Endothelial cell of umbilical vein (primary cell): ENCODE measurements around the gene TPT1. TPM values are rescaled to one million over a fixed set of nuclear protein-coding genes. Genes with fewer than 3 reads are reported as not detected.

Experiments
- BruUV-seq: library from RNA; stranded (reverse); fragments of 400-500 nt; replicated peaks from 2 replicates; lab custom pipeline; 2021; lab: Mats Ljungman, UMichigan
- CTCF ChIA-PET: fragments of 300-600, 350-600 bp; sonication (Branson Sonifier 250); formaldehyde crosslinking; loops from one replicate; lab custom pipeline; 2021; ENCODE audit warnings: antibody characterized with exemption, inconsistent platforms; lab: Charles Lee
- POLR2A ChIA-PET: fragments of 300-600, 350-600 bp; sonication (Branson Sonifier 250); formaldehyde crosslinking; loops from one replicate; lab custom pipeline; 2021; ENCODE audit warnings: antibody characterized with exemption, inconsistent platforms; lab: Charles Lee
- DNase-seq: peaks from one replicate; pipeline ENCODE4 v3.0.0-alpha.2; 2011; ENCODE audit warnings: low read depth, low spot score
- FAIRE-seq: peaks from 2 replicates; lab custom pipeline; 2011; peaks lifted over from hg19 to GRCh38; lab: Jason Lieb, UNC
- H2AFZ ChIP-seq: 2 replicates; pipeline ENCODE4 v1.6.0; 2012; ENCODE audit warnings: low read depth, low read length, control low read depth, inconsistent platforms
- H3K27ac ChIP-seq: 2 replicates; pipeline ENCODE4 v1.5.1; 2011; ENCODE audit warnings: low read depth, mild to moderate bottlenecking, control low read depth, low read length, moderate library complexity; ENCODE audit not compliant: insufficient read depth
- H3K27me3 ChIP-seq, 2 experiments: 2 replicates each; pipeline versions ENCODE4 v1.6.0 to v1.6.1; 2011; ENCODE audit warnings: low read length in 2 of 2, mixed read lengths in 1 of 2; ENCODE audit not compliant: control insufficient read depth in 2 of 2, insufficient read depth in 2 of 2
- H3K36me3 ChIP-seq, 2 experiments: 2 replicates in 1 of 2; 3 replicates in 1 of 2; pipeline ENCODE4 v1.5.1; 2011; ENCODE audit warnings: low read length in 2 of 2, mild to moderate bottlenecking in 1 of 2, moderate library complexity in 1 of 2; ENCODE audit not compliant: control insufficient read depth in 2 of 2, insufficient read depth in 2 of 2; ENCODE audit errors: extremely low read depth in 1 of 2
- H3K4me1 ChIP-seq: 3 replicates; pipeline ENCODE4 v1.5.1; 2011; ENCODE audit warnings: mild to moderate bottlenecking, low read length; ENCODE audit not compliant: control insufficient read depth, insufficient read depth; ENCODE audit errors: extremely low read depth
- H3K4me2 ChIP-seq: 2 replicates; pipeline ENCODE4 v1.6.1; 2011; ENCODE audit warnings: low read length, control low read depth, mixed read lengths; ENCODE audit not compliant: insufficient read depth
- H3K4me3 ChIP-seq, 3 experiments: fragments of 200-600 bp in 1 of 3; sonication (generic), shearing (Covaris generic) in 1 of 3; replicated peaks in 1 of 3; 2 replicates each; pipeline ENCODE4 v1.5.1; 2011 to 2016; ENCODE audit warnings: control low read depth in 3 of 3, low read length in 3 of 3, mild to moderate bottlenecking in 2 of 3, inconsistent platforms in 1 of 3, low read depth in 1 of 3, moderate library complexity in 1 of 3; ENCODE audit not compliant: insufficient read depth in 1 of 3
- H3K79me2 ChIP-seq: 2 replicates; pipeline ENCODE4 v1.6.0; 2012; ENCODE audit warnings: low read length, inconsistent platforms; ENCODE audit not compliant: control insufficient read depth, insufficient read depth
- H3K9ac ChIP-seq: replicated peaks from 2 replicates; pipeline ENCODE3; 2011; ENCODE audit warnings: low read length, control low read depth; ENCODE audit not compliant: insufficient read depth; ENCODE audit errors: extremely low read depth
- H3K9me1 ChIP-seq: replicated peaks from 3 replicates; pipeline ENCODE4 v1.6.0; 2011; ENCODE audit warnings: mild to moderate bottlenecking, low read length; ENCODE audit not compliant: control insufficient read depth, insufficient read depth; ENCODE audit errors: extremely low read depth
- H3K9me3 ChIP-seq: replicated peaks from 2 replicates; pipeline ENCODE4 v1.5.1; 2012; ENCODE audit warnings: low read length, inconsistent platforms; ENCODE audit not compliant: control insufficient read depth, insufficient read depth
- H4K20me1 ChIP-seq: replicated peaks from 2 replicates; pipeline ENCODE3; 2011; ENCODE audit warnings: mild to moderate bottlenecking, low read length; ENCODE audit not compliant: control insufficient read depth, insufficient read depth; ENCODE audit errors: extremely low read depth
- GATA2 ChIP-seq: IDR thresholded peaks from 2 replicates; pipeline ENCODE4 v1.7.0; 2011; ENCODE audit warnings: low read depth, mild to moderate bottlenecking, moderate library complexity, mixed read lengths, low read length; ENCODE audit not compliant: insufficient read length, insufficient read depth
- POLR2A ChIP-seq: IDR thresholded peaks from 2 replicates; pipeline ENCODE4 v1.6.1; 2012; ENCODE audit warnings: low read depth, mild to moderate bottlenecking, control low read depth, low read length
- POLR2AphosphoS5 ChIP-seq: IDR thresholded peaks from 2 replicates; pipeline ENCODE4 v1.6.1; 2012; ENCODE audit warnings: low read depth, mild to moderate bottlenecking, control low read depth, low read length, moderate library complexity; ENCODE audit not compliant: insufficient read depth
- dilution Hi-C: fragments of 300-500 bp; cut with MboI; formaldehyde crosslinking; loops from one replicate; pipeline ENCODE4 v1.15.0; 2019; ENCODE audit warnings: low sequenced_read_pairs; ENCODE audit not compliant: extremely low pct_ligation_motif_present
- intact Hi-C: fragments of 100-400 bp; cut with micrococcal nuclease; formaldehyde crosslinking; loops from one replicate; pipeline ENCODE4 v1.10.0; 2022
- polyA plus RNA-seq, 4 experiments: library from polyadenylated mRNA; depleted of rRNA in 3 of 4; stranded (reverse) in 3 of 4; unstranded in 1 of 4; fragments of >200 nt; gene quantifications; 2 replicates each; pipeline versions ENCODE4 v1.2.1 to v1.2.3, GENCODE V29; 2011 to 2012; ENCODE audit warnings: missing spikeins in 1 of 4
- total RNA-seq: library from RNA; stranded (reverse); gene quantifications from 2 replicates; pipeline ENCODE4 v1.2.3, GENCODE V29; 2021
- TF ChIP-seq, protein P1 (sequence below), 2 donors: IDR thresholded peaks; 1 replicate in 1 of 2; 2 replicates in 1 of 2; pipeline ENCODE4 v1.5.1; 2011; ENCODE audit warnings: low read length in 2 of 2, mild to moderate bottlenecking in 2 of 2, moderate library complexity in 2 of 2, control low read depth in 1 of 2, inconsistent platforms in 1 of 2, low read depth in 1 of 2; ENCODE audit not compliant: insufficient read depth in 1 of 2; ENCODE audit errors: extremely low read depth in 1 of 2

Gene TPT1
- total and polyA plus RNA-seq, 2 donors (not counting 3 experiments of a cell fraction or from before 2014, with no cell fraction given) = 2,993 to 4,330 TPM

DNA sequence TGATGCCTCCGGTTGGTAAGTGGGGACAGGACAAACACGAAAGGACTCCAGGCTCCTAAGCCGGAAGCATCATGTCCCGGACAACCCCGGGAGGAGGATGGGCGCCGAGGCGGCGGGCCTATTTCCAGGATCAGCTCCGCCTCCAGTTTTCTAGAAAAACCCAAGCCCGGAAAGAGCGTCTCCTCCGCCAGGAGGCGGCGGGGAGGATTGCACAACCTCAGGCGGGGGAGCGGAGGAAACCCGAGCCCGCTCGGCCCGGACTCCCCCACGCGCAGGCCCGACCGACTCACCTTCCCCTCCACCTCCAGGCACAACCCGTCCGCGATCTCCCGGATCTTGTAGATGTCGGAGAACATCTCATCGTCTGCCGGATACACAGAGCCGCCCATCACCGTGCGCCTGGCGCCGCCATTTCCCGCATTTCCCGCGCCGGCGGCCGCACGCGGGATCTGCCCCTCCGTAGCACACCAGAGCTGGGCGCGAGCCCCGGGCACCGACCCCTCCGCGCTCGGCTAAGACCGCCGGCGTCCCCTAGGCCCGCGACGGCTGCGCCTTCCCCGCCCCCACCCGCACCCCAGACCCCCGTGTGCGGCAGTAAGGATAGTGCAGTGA is 455 bp downstream of the TPT1 start:
- Histone ChIP-seq H3K36me3 (peaks cover 22 to 42% of the 10 kb centered on the region in 2 experiments), H2AFZ (no peak overlapping the region), H3K9ac (peak overlapping the region; percentile 97), H3K9me3 (no peaks in the 10 kb centered on the region), H3K79me2 (peaks cover 67% of the 10 kb centered on the region), H3K4me1 (peaks cover 48% of the 10 kb centered on the region), H4K20me1 (peaks cover 28% of the 10 kb centered on the region), H3K9me1 (no peaks in the 10 kb centered on the region), H3K4me3 (peak overlapping the region; percentile 70 to 99 (median 95)), H3K27me3 (no peaks in the 10 kb centered on the region), H3K4me2 (peak overlapping the region; percentile 99), H3K27ac (peak overlapping the region; percentile 91)
- peak; percentile 85 for FAIRE-seq
- DNase-seq = peak; percentile 89
- ChIA-PET CTCF (interaction anchor here (0.7 to 3.9 kb wide), 11 partner anchors 9 to 74 kb away, joined by 3 to 15 read pairs (median 5); no protein-coding TSS in a partner anchor), POLR2A (interaction anchor here (0.6 to 3.9 kb wide), 5 partner anchors 10 to 54 kb away, joined by 3 to 38 read pairs (median 4); no protein-coding TSS in a partner anchor)
- intact Hi-C loops (loop anchor here (1.0 to 5.0 kb wide), 5 partner anchors 11 to 712 kb away; partner anchors contain the start of gene ZC3H13), dilution Hi-C loops (no loop called here)
- BruUV-seq = no TSS peak
- TF ChIP-seq POLR2A (no peak), GATA2 (no peak), POLR2AphosphoS5 (peak; percentile 64)
- TF ChIP-seq, protein P1, sequence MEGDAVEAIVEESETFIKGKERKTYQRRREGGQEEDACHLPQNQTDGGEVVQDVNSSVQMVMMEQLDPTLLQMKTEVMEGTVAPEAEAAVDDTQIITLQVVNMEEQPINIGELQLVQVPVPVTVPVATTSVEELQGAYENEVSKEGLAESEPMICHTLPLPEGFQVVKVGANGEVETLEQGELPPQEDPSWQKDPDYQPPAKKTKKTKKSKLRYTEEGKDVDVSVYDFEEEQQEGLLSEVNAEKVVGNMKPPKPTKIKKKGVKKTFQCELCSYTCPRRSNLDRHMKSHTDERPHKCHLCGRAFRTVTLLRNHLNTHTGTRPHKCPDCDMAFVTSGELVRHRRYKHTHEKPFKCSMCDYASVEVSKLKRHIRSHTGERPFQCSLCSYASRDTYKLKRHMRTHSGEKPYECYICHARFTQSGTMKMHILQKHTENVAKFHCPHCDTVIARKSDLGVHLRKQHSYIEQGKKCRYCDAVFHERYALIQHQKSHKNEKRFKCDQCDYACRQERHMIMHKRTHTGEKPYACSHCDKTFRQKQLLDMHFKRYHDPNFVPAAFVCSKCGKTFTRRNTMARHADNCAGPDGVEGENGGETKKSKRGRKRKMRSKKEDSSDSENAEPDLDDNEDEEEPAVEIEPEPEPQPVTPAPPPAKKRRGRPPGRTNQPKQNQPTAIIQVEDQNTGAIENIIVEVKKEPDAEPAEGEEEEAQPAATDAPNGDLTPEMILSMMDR (IDR thresholded peaks at IDR 0.05; ENCODE audit: extremely low read depth in 1 of 2, insufficient read depth in 1 of 2, low read depth in 1 of 2, low read length in 2 of 2) = peak; percentile 36 to 68
